ENCODE data around the gene PTPRU. TPM values are rescaled to one million over a fixed set of nuclear protein-coding genes. Genes with fewer than 3 reads are reported as not detected.

PTPRU gene
- total RNA-seq, 1 donor from 2014 or later = 0.24 TPM

DNA sequence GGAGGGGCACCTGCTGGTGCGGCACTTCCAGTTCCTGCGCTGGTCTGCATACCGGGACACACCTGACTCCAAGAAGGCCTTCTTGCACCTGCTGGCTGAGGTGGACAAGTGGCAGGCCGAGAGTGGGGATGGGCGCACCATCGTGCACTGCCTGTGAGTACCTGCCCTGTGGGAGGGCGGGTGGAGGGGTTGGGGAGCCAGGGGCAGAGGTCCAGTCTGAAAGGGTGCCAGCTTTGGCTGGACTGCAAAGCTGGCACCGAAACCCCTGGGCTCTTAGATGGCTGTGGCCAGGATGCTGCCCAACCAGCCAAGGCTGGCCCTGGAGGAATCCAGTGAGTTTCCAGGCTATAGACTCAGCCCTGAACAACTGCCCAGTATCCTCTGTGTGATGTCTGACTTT, 87.3 kb downstream of the PTPRU start:
- intact Hi-C loops (cut with micrococcal nuclease) = no loop called here
- TF ChIP-seq, protein P1, sequence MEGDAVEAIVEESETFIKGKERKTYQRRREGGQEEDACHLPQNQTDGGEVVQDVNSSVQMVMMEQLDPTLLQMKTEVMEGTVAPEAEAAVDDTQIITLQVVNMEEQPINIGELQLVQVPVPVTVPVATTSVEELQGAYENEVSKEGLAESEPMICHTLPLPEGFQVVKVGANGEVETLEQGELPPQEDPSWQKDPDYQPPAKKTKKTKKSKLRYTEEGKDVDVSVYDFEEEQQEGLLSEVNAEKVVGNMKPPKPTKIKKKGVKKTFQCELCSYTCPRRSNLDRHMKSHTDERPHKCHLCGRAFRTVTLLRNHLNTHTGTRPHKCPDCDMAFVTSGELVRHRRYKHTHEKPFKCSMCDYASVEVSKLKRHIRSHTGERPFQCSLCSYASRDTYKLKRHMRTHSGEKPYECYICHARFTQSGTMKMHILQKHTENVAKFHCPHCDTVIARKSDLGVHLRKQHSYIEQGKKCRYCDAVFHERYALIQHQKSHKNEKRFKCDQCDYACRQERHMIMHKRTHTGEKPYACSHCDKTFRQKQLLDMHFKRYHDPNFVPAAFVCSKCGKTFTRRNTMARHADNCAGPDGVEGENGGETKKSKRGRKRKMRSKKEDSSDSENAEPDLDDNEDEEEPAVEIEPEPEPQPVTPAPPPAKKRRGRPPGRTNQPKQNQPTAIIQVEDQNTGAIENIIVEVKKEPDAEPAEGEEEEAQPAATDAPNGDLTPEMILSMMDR (IDR thresholded peaks at IDR 0.05) = no peak
- ATAC-seq (ENCODE audit: low read depth) (no peak), DNase-seq (no peak)
- Mint-ChIP-seq H3K4me3 (no peak overlapping the region), H3K27ac (no peak overlapping the region), H3K36me3 (ENCODE audit: low read depth) (no peaks in the 10 kb centered on the region), H3K4me1 (no peaks in the 10 kb centered on the region), H3K9me3 (no peaks in the 10 kb centered on the region), H3K27me3 (no peaks in the 10 kb centered on the region)
- CTCF ChIA-PET = no interaction called here
- POLR2A ChIA-PET = no interaction called here

DNA sequence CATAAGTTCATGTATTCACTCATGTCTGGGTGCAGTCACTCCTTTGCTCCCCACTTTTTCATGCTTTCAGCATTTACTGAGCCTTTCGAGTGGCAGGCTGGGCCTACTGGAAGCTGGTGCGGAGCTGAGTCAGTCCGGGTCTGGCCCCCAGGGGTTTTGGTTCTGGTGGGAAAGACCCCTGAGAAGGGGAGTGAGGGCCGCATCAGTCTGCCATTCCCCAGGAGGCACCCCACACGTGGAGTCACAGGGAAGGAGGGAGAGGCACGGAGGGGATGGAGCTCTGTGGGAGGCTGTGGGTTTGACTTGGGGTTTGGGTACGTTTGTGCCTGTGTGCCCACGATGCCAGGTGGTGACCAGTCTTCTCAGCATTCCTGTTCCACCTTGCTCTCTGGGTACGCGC, 87.9 kb downstream of the PTPRU start:
- Mint-ChIP-seq H3K9me3 (no peaks in the 10 kb centered on the region), H3K36me3 (ENCODE audit: low read depth) (no peaks in the 10 kb centered on the region), H3K4me3 (no peak overlapping the region), H3K27ac (no peak overlapping the region), H3K4me1 (no peaks in the 10 kb centered on the region), H3K27me3 (no peaks in the 10 kb centered on the region)
- ChIA-PET CTCF (no interaction called here), POLR2A (no interaction called here)
- ATAC-seq (ENCODE audit: low read depth) (no peak), DNase-seq (no peak)
- intact Hi-C loops (cut with micrococcal nuclease) = no loop called here
- TF ChIP-seq, protein P1 (IDR thresholded peaks at IDR 0.05) = no peak

DNA sequence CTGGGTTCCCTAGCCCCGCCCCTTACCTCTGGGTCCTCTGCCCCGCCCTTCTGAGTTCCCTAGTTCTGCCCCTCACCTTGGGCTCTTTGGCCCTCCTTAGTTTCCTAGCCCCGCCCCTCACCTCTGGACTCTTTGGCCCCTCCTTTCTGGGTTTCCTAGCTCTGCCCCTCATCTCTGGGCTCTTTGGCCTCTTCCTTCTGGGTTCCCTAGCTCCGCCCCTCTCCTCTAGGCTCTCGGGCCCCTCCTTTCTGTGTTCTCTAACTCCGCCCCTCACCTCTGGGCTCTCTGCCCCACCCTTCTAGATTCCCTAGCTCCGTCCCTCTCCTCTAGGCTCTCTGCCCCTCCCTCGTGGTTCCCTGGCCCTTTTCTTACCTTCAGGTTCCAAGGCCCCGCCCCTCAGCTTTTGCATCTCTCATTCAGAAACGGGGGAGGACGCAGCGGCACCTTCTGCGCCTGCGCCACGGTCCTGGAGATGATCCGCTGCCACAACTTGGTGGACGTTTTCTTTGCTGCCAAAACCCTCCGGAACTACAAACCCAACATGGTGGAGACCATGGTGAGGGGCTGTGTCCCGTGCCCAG, 88.5 kb downstream of the PTPRU start:
- H3K4me1 Mint-ChIP-seq = no peaks in the 10 kb centered on the region
- intact Hi-C loops (cut with micrococcal nuclease) = no loop called here
- DNase-seq = no peak
- H3K36me3 Mint-ChIP-seq (ENCODE audit: low read depth) = no peaks in the 10 kb centered on the region
- no peaks in the 10 kb centered on the region for H3K9me3 Mint-ChIP-seq
- no peak overlapping the region for H3K27ac Mint-ChIP-seq
- TF ChIP-seq, protein P1 (IDR thresholded peaks at IDR 0.05) = no peak
- ChIA-PET POLR2A (no interaction called here), CTCF (no interaction called here)
- no peaks in the 10 kb centered on the region for H3K27me3 Mint-ChIP-seq
- no peak for ATAC-seq (ENCODE audit: low read depth)
- H3K4me3 Mint-ChIP-seq = no peak overlapping the region

DNA sequence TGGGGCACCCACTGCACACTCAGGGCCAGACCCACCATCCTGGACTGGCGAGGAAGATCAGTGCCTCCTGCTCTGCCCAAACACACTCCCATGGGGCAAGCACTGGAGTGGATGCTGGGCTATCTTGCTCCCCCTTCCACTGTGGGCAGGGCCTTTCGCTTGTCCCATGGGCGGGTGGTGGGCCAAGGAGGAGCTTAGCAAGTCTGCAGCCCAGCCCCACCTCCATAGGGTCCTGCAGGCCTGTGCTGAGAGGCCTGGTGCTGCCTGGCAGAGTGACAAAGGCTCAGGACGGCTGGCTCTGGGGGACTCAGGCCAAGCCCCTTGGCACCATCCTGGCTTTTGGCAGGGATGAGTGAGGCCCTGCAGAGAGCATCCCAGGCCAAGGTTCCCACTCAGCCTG, 89.4 kb downstream of the PTPRU start:
- ChIA-PET POLR2A (no interaction called here), CTCF (no interaction called here)
- intact Hi-C loops (cut with micrococcal nuclease) = no loop called here
- TF ChIP-seq, protein P1 (IDR thresholded peaks at IDR 0.05) = no peak
- Mint-ChIP-seq H3K27ac (no peak overlapping the region), H3K9me3 (no peaks in the 10 kb centered on the region), H3K4me3 (no peak overlapping the region), H3K36me3 (ENCODE audit: low read depth) (no peaks in the 10 kb centered on the region), H3K27me3 (no peaks in the 10 kb centered on the region), H3K4me1 (no peaks in the 10 kb centered on the region)
- ATAC-seq (ENCODE audit: low read depth) (no peak), DNase-seq (no peak)

DNA sequence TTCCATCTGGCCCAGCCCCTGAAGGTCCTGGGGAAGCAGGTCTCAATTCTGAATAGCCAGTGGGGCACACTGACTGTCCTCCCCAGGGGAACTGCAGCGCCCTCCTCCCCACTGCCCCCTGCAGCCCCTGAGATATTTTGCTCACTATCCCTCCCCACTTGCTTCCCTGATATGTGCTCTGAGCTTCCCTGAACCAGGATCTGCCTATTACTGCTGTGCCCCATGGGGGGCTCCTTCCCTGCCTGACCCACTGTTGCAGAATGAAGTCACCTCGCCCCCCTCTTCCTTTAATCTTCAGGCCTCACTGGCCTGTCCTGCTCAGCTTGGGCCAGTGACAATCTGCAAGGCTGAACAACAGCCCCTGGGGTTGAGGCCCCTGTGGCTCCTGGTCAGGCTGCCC, 89.8 kb downstream of the PTPRU start:
- H3K4me3 Mint-ChIP-seq = no peak overlapping the region
- ATAC-seq (ENCODE audit: low read depth) (no peak), DNase-seq (no peak)
- intact Hi-C loops (cut with micrococcal nuclease) = no loop called here
- ChIA-PET POLR2A (no interaction called here), CTCF (no interaction called here)
- no peaks in the 10 kb centered on the region for H3K9me3 Mint-ChIP-seq
- no peaks in the 10 kb centered on the region for H3K36me3 Mint-ChIP-seq (ENCODE audit: low read depth)
- H3K4me1 Mint-ChIP-seq = no peaks in the 10 kb centered on the region
- peaks cover under 1% of the 10 kb centered on the region for H3K27me3 Mint-ChIP-seq
- no peak overlapping the region for H3K27ac Mint-ChIP-seq
- TF ChIP-seq, protein P1 (IDR thresholded peaks at IDR 0.05) = no peak

All from activated B cell treated with CpG ODN at 0.5 μM for 24 hours (primary cell).